ENCODE measurements around the gene ACBD3.

The ACBD3 gene

DNA sequence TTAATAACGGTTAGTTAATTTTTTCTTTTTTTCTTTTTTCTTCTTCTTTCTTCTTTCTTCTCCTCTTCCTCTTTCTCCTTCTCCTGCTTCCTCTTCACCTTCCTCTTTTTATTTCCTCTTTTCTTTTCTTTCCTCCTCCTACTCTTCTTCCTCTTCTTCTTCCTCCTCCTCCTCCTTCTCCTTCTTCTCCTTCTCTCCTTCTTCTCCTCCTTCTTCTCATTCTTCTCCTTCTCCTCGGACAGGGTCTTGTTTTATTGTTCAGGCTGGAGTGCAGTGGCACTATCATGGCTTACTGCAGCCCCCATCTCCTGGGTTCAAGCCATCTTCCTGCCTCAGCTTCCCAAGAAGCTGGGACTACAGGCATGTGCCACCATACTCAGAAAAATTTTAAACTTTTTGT lies 13.4 kb upstream of the ACBD3 start:
- no peak for DNase-seq

GRCh38 chr1:226195144-226195543 lies 8.6 kb upstream of the ACBD3 start:
- DNase-seq, result no peak

DNA sequence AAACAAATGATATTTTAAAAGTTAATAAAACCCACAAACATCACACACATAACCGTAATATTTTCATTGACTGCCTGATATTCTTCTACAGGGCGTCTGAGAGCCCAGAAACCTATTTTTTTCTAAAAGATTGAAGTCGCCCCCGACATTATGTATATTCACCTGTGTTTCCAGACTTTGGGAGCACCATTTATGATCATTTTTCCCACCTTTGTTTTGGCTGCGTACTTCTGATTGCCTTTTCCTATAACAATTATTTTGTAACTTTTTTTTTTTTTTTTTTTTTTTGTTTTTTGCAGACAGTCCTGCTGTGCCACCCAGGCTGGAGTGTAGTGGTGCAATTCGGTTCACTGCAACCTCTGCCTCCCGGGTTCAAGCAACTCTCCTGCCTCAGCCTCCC lies 839 bp upstream of the ACBD3 start:
- no peak for DNase-seq

DNA sequence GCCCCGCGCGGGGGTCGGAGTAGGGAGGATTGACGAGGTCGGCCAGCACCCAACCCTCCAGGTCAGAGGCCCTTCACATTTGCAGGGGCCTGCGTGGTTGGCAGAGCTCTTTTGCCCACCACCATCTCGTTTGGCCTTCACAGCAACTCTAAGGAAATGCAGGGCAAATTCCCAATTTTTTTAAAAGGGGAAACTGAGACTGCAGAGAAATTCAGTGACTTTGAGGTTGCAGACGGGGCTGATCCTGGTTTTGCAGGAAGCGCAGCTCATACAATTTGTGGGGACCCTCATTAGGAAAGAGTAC lies 430 bp upstream of the ACBD3 start:
- no peak for DNase-seq

- DNase-seq, result no peak
These were observed 1.2 kb downstream of the ACBD3 start for GRCh38 chr1:226185141-226186036.

- DNase-seq, result no peak
These were observed 4.4 kb downstream of the ACBD3 start for GRCh38 chr1:226181996-226182714.

DNA sequence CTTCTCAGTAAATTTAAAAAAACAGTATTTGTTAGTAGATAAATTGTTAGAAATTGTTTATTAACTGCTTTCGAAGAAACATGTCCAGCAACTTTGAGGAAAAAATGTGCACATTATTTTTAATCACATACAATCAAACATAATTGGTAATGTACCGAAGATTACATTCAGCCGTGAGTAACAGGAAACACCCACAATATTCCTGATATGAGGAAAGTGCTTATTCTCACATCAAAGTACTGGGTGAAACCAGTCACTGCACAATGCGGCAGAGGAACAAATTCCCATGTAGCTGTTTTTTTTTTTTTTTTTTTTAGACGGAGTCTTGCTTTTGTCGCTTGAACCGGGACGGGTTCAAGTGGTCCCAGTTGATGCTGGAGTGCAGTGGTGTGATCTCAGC lies 9.7 kb downstream of the ACBD3 start:
- DNase-seq, result no peak

DNA sequence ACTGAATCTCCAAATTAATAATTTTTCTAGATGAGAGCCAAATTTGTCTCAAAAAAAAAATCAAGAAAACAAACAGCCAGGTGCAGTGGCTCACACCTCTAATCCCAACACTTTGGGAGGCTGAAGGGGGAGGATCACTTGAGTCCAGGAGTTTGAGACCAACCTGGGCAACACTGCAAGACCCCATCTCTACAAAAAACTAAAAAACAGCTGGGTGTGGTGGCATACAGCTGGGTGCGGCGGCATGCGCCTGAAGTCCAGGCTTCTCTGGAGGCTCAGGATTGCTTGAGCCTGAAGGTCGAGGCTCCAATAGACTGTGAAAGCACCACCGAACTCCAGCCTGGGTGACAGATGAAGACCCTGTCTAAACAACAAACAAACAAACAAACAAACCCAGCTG lies 14.0 kb downstream of the ACBD3 start:
- no peak for DNase-seq

DNA sequence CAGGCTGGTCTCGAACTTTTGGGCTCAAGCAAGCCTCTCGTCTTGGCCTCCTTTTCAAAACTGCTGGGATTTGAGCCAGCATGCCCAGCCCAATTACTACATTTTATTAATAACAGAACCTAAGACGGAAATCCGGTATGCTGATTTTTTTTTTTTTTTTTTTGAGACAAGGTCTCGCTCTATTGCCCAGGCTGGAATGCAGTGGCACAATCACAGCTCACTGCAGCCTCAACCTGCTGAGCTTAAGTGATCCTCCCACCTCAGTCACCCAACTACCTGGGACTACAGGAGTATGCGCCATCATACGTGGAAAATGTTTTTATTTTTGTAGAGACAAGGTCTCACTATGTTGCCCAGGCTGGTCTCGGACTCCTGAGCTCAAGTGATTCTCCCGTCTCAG lies 20.2 kb downstream of the ACBD3 start:
- no peak for DNase-seq

- DNase-seq, result no peak
These were observed 22.4 kb downstream of the ACBD3 start for GRCh38 chr1:226164154-226164553.

DNA sequence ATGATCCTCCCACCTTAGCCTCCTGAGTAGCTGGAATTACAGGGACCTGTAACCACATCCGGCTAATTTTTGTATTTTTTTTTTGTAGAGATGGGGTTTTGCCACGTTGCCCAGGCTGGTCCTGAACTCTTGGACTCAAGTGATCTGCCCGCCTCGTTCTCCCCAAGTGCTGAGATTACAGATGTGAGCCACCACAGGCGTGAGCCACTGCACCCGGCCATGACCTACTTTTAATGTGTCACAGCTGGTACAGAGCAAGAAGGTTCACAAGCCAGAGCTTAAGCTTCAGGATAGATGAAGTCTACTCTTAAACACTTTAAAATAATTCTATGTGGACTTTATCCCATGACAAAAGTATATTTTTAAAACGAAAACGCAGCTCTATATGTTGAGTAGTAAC lies 23.6 kb downstream of the ACBD3 start:
- no peak for DNase-seq

- no peak for DNase-seq
These were observed 27.6 kb downstream of the ACBD3 start for GRCh38 chr1:226158983-226159382.

DNA sequence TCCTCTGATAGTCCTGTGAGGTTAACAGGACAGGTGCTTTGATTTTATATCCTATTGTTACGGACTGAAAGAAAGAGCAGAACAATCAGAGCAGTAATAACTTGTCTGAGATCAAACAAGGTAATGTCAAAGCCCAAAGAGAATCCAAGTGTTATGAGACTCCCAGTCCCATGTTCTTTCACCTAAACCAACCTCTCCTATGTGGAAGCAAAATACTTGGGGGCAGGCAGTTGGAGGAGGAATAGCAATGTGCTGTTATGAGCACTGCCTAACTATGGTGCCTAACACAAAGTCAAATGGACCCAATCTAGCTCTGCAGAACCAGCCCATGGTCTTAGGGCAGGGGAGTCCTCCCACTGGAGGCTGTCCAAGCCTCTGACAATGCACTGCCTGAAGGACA lies 28.1 kb downstream of the ACBD3 start:
- DNase-seq, result no peak

GRCh38 chr1:226157761-226158316 lies 28.7 kb downstream of the ACBD3 start:
- no peak for DNase-seq

- DNase-seq, result no peak
These were observed 31.9 kb downstream of the ACBD3 start for GRCh38 chr1:226154593-226154992.

- DNase-seq, result no peak
These were observed 36.7 kb downstream of the ACBD3 start for GRCh38 chr1:226149806-226150205.

- DNase-seq, result no peak
These were observed 38.4 kb downstream of the ACBD3 start for GRCh38 chr1:226148121-226148648.

DNA sequence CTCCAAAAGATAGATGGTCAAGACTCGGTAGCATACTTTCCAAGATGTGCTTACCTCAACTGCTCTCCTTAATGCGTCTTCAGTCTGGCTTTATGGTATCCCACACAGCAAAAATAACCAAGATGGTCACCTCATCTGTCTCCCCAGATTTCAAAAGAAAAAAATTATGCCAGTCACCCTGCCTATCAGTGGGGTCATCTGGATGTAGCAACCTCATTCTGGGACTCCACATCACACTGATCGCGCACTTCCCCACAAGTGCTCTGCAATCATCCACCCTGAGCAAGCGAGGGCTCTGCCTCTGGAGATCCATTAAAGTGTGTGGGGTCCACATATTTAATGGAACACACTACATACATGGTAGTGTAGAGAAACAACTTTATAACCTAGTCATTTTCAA lies 42.5 kb downstream of the ACBD3 start:
- DNase-seq, result no peak

GRCh38 chr1:226135709-226136108 lies 50.8 kb downstream of the ACBD3 start:
- DNase-seq, result no peak

GRCh38 chr1:226135059-226135651 lies 51.4 kb downstream of the ACBD3 start:
- DNase-seq, result no peak

- no peak for DNase-seq
These were observed 52.1 kb downstream of the ACBD3 start for GRCh38 chr1:226134170-226135058.

GRCh38 chr1:226133504-226134123 lies 52.9 kb downstream of the ACBD3 start:
- no peak for DNase-seq

All from NCI-H1930 (cell line).